T47D (cell line): ENCODE data around the gene ANKRD34A.

Source experiments
- DNase-seq, 2 experiments: peaks; one replicate each; pipeline versions ENCODE4 v3.0.0 to v3.0.0-alpha.2; 2011 to 2012; ENCODE audit warnings: low read depth in 1 of 2, low spot score in 1 of 2
- JUND ChIP-seq: IDR thresholded peaks from 2 replicates; pipeline ENCODE4 v1.6.1; 2012; ENCODE audit warnings: low read depth
- in situ Hi-C: cut with HindIII; loops from 2 replicates; pipeline ENCODE4 v1.10.0; 2016; ENCODE audit warnings: low sequenced_read_pairs, low pct_unique_long_range_greater_than_20kb

Gene ANKRD34A

DNA sequence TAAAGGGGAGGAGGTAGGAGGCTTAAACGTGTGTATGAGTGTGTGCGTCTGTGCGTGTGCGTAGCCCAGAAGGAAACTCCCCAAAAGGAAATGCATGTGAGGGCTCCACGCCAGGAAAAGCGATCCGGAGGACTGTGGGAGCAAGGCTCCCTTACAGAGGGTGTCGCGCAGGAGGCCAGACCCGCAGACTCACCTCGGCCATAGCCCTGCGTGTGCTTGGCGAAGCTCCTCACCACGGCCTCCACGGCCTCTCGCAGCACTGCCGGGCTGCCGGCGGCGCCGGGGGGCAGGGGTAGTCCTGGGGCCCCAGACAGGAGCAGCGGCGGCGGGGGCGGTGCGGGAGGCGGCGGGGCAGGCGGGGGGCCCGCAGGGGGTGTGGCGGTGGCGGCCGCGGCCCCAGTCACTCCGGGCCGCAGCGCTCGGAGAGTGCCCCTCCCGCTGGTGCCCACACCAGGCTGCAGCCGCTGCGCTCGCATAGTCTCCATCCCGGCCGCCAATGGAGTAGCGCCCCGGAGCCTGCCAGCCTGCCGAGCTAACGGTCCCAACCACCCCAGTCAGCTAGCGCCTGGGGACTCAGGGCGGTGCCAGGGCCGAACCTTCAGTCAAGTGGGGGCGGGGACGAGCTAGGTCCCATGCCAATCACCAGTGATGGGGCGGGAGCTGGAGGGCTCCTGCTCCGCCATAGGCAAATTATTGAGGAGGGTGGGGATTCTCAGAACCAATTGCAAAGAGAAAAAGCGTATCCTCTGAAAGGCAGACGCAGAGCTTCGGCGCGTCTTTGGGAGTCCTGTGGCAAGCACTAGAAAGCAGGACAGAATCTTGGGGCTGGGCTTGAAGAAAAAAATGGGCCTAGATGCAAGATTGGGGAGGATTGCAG is 6.7 kb downstream of the ANKRD34A start, which contains the start of gene LIX1L:
Gene LIX1L, minus strand, starts transcription at position 575 of the 877 bp plus-strand sequence. Its CDS starts 90 bp downstream, at position 485.
- TF ChIP-seq JUND = no peak
- peak; percentile 98 for DNase-seq

DNA sequence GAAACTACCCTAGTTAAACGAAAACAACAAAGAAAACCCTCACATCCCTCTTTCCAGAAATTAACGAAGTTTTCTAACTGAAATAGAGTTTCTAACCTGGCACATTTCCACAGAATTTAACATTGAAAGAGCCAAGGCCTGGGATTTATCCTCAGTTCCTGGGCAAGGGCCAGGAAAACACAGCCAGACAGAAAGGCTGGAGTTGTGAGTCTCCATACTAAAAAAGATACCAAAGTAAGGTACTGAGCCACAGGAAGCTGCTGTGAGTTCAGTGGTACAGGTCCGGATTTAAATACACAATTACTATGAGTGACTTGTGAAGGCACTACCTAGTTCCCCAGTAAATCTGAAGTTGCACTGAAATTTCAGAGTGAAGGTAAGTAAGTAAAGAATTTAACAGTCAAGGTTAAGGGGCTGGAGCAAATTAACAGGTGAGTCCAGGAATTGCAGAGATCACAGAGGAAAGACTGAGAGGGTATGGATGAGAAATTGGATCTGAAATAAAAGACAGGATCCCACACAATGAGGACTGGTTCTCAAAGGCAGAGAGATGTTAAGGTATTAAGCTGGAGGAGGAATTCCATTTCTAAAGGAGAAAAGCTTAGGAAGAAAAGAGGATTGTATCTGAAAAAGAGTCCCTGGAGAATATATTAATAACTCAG is 7.5 kb downstream of the ANKRD34A start:
- TF ChIP-seq JUND = no peak
- DNase-seq = no peak
- in situ Hi-C loops = no loop called here

More for the DNA sequence above, 6.7 kb downstream of the ANKRD34A start, which contains the start of gene LIX1L:
- in situ Hi-C loops = no loop called here

DNA sequence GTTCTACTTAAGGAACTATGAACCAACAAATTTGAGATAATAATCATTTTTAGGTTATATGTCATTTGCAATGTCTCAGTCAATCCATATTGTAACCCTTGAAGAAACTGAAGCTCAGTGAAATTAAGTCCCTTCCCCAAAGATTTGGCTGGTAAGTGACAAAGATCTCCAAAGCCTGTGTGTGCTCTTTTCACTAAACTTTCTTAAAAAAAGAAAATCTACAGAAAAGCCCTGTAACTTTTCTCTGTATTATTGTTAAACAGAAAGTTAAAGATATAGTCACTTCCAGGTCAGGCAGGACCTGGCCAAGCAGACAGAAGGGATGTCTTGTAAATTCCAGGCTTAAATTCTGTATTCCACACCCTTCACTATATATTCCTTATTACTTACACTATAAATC is 8.0 kb downstream of the ANKRD34A start:
- in situ Hi-C loops = no loop called here
- DNase-seq = no peak
- no peak for TF ChIP-seq JUND

DNA sequence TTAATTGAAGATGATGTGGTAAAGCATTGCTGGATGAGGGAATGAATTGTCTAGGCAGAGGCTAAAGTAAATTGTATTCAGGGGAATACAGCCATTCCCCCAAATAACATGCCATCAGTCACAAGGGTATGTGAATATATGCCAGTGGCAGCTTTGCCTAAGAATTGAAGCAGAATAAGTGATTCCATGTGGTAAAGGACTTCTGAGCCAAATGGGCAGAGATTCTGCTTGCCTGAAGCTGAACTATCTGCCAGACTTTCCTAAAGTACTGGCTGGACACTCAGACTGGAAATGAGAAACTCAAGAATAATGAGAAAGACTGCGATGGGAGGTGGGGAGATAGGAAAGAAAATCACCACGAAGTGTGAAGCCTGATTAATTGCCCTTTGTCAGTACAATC is 8.9 kb downstream of the ANKRD34A start:
- DNase-seq = no peak
- in situ Hi-C loops = no loop called here
- no peak for TF ChIP-seq JUND

DNA sequence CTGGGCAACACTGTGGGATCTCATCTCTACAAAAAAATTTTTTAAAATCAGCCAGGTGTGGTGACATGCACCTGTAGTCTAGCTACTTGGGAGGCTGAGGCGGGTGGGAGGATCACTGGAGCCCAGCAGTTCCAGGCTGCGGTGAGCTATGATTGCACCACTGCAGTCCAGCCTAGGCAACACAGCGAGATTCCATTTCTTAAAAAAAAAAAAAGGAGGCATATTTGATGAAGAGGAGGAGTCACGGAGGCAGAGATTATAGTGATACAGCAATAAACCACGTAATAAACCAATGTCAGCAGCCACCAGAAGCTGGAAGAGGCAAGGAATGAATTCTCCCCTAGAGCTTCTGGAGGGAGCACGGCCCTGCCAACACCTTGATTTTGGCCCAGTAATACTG is 10.5 kb downstream of the ANKRD34A start:
- TF ChIP-seq JUND = no peak
- no peak for DNase-seq
- in situ Hi-C loops = no loop called here

DNA sequence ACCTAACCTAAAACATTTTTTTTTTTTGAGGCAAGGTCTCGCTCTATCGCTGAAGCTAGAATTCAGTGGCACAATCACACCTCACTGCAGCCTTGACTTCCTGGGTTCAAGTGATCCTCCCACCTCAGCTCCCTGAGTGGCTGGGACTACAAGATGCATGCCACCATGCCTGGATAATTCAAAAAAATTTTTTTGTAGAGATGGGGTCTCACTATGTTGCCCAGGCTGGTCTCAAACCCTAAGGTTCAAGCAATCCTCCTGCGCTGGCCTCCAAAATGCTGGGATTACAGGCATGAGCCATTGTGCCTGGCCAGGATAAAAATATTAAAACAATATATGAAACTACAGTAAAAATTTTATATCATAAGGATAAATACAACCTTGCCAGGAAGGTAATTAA is 11.5 kb downstream of the ANKRD34A start:
- in situ Hi-C loops = no loop called here
- no peak for DNase-seq
- no peak for TF ChIP-seq JUND

DNA sequence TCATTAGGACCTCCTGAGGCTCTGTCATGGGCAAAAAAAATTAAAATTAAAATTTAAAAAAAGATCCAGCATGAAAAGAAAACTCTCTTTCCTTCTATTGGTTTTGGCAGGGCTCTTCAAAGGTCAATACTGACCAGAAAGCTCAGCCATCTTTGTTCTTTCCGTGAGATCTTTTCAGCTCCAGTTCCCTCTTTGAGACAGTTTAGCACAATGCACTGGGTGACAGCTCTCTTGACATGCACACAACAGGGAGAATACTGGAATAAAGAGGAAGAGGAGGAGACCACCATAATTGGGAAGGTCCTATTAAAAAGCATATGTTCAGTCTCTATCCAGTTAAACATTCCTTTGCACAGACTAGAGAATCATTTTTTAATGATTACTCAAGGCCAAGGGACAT is 12.8 kb downstream of the ANKRD34A start:
- DNase-seq = no peak
- in situ Hi-C loops = no loop called here
- no peak for TF ChIP-seq JUND

DNA sequence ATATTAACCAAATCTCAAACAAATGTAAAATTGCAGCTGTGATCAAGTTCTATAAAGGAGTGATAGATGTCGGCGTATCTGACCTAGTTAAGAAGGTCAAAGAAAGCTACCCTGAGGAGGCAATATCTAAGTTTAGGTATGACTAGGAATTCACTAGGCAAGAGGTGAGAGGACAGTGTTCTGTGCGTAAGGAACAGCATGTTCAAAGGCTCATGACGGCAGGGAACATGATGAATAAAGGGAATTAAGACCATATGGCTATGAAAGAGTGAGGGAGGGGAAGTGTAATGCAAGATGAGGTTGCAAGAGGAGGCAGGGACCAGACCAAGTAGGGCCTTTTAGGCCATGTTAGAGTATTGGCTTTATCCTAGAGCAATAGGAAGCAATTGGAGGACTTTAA is 15.2 kb downstream of the ANKRD34A start:
- in situ Hi-C loops = no loop called here

DNA sequence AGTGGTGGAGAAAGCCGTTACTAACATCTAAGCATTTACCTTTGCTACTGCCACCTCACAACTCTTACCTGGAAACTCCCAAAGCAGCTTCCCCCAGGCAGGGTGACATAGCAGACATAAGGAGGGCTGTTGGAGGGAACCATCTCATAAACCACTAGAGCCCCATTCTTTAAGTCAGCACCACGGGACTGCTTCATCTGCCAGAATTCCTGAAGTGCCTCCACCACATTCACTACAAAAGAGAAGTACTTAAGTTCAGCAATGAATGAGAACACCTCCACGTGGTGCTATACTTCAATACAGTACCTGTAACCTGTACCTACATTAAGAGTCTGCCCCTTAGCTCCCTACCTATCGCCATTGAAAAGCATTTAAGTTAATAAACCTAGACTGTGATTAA is 16.8 kb downstream of the ANKRD34A start:
- in situ Hi-C loops = no loop called here
- no peak for DNase-seq
- no peak for TF ChIP-seq JUND

More for the DNA sequence above, 15.2 kb downstream of the ANKRD34A start:
- TF ChIP-seq JUND = no peak
- DNase-seq = no peak

DNA sequence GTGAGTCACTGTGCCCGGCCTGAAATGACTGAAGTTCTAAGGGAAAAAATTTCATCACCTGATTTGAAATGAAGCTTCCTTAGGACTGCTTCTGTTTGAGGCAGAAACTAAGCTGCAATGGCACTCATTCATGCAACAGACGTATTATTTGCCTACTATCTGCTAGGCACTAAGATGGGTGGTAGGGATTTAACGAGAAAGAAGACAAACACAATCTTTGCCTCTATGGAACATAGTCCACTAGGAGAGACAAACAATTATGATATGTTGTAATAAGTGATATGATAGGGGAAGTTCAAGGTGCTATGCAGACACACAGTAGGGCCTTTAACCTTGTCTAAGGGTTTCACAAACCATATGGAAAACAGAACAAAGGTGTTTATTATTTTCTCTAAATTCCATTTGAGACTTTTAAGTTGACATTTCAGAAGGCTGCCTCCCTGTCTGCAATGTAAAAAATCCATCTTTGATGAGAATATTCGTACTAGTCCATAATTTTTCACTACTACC is 17.8 kb downstream of the ANKRD34A start:
- TF ChIP-seq JUND = no peak
- DNase-seq = no peak
- in situ Hi-C loops = no loop called here

DNA sequence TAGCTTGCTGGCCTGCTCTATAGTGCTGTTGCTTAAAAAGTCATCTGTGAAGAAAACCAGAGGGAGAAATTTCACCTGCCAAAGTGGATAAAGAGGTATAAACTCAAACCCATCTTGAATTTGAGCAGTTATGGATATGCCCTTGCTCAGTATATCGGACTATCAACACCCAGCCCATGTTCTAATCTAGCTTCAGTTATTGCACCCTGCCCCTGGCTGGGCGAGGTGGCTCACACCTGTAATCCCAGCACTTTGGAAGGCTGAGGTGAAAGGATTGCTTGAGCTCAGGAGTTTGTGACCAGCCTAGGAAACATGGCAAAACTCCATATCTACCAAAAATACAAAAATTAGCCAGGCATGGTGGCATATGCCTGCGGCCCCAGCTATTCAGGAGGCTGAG is 19.8 kb downstream of the ANKRD34A start:
- in situ Hi-C loops = no loop called here
- DNase-seq = no peak
- no peak for TF ChIP-seq JUND

DNA sequence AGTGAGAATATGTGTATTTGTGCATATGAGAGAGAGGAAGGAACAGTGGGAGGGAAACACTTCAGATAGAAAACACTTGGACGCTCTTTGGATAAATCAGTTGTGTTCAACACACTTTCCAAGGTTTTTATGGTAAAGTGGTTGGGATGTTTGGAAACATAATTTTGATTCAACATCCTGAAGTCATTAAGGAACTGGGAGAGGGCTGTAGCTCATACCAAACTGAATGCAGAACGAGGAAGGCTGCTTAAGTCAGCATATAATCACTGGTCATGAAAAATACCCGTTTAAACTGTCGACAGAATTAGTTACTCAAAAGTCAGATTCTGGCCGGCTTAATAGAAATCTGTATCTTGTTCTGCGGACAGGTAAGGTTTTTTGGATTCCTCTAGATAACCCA is 21.5 kb downstream of the ANKRD34A start:
- no peak for TF ChIP-seq JUND
- DNase-seq = no peak
- in situ Hi-C loops = no loop called here

DNA sequence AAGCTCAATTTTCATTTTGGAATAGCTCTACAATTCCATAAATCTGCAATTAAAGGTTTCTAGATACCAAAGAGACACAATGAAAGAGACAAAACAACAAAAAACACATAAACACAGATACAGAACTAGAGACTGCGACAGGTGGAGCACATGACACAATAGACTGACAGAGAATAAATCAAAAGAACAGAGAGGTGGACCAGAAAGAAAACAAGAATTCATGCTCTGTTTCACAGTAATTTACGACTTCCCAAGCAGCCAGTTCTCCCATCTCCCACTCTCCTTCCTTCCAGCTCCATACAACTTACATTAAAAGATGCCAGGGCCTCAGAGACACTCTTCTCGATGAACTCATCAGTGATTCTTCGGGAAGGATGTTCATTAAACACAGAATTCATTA is 22.0 kb downstream of the ANKRD34A start:
- DNase-seq = no peak
- in situ Hi-C loops = no loop called here
- TF ChIP-seq JUND = no peak
